HCT116 (cell line): ENCODE data around the gene RASGRF1. TPM values are rescaled to one million over a fixed set of nuclear protein-coding genes. Genes with fewer than 3 reads are reported as not detected.

ENCODE experiments used
- ATAC-seq: fragments of 200-7000 bp; cut with Tn5 transposase; 2 replicates; pipeline ENCODE4 v1.9.1; 2020; ENCODE audit warnings: mild to moderate bottlenecking, moderate library complexity
- BruUV-seq: library from RNA; stranded (reverse); fragments of 400-500 nt; replicated peaks from 2 replicates; lab custom pipeline; 2021; lab: Mats Ljungman, UMichigan
- CTCF ChIA-PET: fragments of 300-600 bp; sonication (Branson Sonifier 250); formaldehyde crosslinking; loops from one replicate; lab custom pipeline; 2021; ENCODE audit warnings: antibody characterized with exemption; lab: Charles Lee
- POLR2A ChIA-PET: fragments of 300-600, 350-600 bp; sonication (Branson Sonifier 250); formaldehyde crosslinking; loops from one replicate; lab custom pipeline; 2021; ENCODE audit warnings: antibody characterized with exemption; lab: Charles Lee
- RAD21 ChIA-PET, 2 experiments: fragments of 300-600 bp; sonication (Branson Sonifier 250); formaldehyde crosslinking; loops; one replicate each; lab custom pipeline; 2023; ENCODE audit warnings: low total read pairs in 2 of 2; ENCODE audit not compliant: uncharacterized antibody in 2 of 2, unreplicated experiment in 2 of 2, low non-redundant PET in 1 of 2; lab: Charles Lee
- DNase-seq: peaks from one replicate; pipeline ENCODE4 v3.0.0-alpha.2; 2010; ENCODE audit warnings: low read depth, low spot score
- H2AFZ ChIP-seq: fragments of 200-600 bp; shearing (Covaris generic), sonication (generic); 2 replicates; pipeline ENCODE4 v1.6.1; 2017; ENCODE audit warnings: low read depth, mixed run types, mixed read lengths, antibody characterized with exemption, low read length; ENCODE audit not compliant: poor library complexity, severe bottlenecking
- H3K27ac ChIP-seq: 2 replicates; pipeline ENCODE4 v1.5.1; 2012; ENCODE audit warnings: low read depth, low read length
- H3K27me3 ChIP-seq: fragments of 200-600 bp; sonication (generic); 2 replicates; pipeline ENCODE4 v1.6.1; 2016; ENCODE audit warnings: mixed run types, low read length, mixed read lengths; ENCODE audit not compliant: insufficient read depth
- H3K36me3 ChIP-seq, 2 experiments: fragments of 200-500 bp in 1 of 2; fragments of 200-600 bp in 1 of 2; sonication (Bioruptor generic) in 1 of 2; sonication (generic) in 1 of 2; 2 replicates each; pipeline versions ENCODE4 v1.5.1 to v1.6.1; 2014 to 2016; ENCODE audit warnings: low read length in 2 of 2, inconsistent platforms in 1 of 2, mixed read lengths in 1 of 2, mixed run types in 1 of 2; ENCODE audit not compliant: insufficient read depth in 2 of 2, control insufficient read depth in 1 of 2
- H3K4me1 ChIP-seq, 2 experiments: fragments of 200-600 bp in 1 of 2; sonication (generic) in 1 of 2; 2 replicates each; pipeline versions ENCODE4 v1.5.1 to v1.6.1; 2012 to 2017; ENCODE audit warnings: low read length in 2 of 2, inconsistent platforms in 1 of 2, mild to moderate bottlenecking in 1 of 2, mixed read lengths in 1 of 2, mixed run types in 1 of 2, moderate library complexity in 1 of 2; ENCODE audit not compliant: insufficient read depth in 2 of 2, control insufficient read depth in 1 of 2
- H3K4me2 ChIP-seq: fragments of 200-600 bp; sonication (generic); 2 replicates; pipeline ENCODE4 v1.6.1; 2017; ENCODE audit warnings: mixed run types, low read length, mixed read lengths
- H3K4me3 ChIP-seq, 2 experiments: fragments of 200-600 bp in 1 of 2; sonication (generic) in 1 of 2; replicated peaks in 1 of 2; 2 replicates each; pipeline ENCODE4 v1.5.1; 2011 to 2016; ENCODE audit warnings: low read length in 2 of 2, control low read depth in 1 of 2, low read depth in 1 of 2, mild to moderate bottlenecking in 1 of 2, mixed read lengths in 1 of 2, mixed run types in 1 of 2
- H3K79me2 ChIP-seq: fragments of 200-600 bp; sonication (generic); 2 replicates; pipeline ENCODE4 v1.6.1; 2017; ENCODE audit warnings: mild to moderate bottlenecking, mixed run types, low read length, moderate library complexity, mixed read lengths; ENCODE audit not compliant: insufficient read depth
- H3K9ac ChIP-seq: fragments of 200-600 bp; sonication (generic); 2 replicates; pipeline ENCODE4 v1.6.1; 2016; ENCODE audit warnings: low read length, mixed read lengths
- H3K9me2 ChIP-seq: fragments of 200-600 bp; sonication (generic), shearing (Covaris generic); 2 replicates; pipeline ENCODE4 v1.6.1; 2017; ENCODE audit warnings: mixed run types, mild to moderate bottlenecking, moderate library complexity; ENCODE audit not compliant: insufficient read depth
- H3K9me3 ChIP-seq, 2 experiments: fragments of 200-500 bp in 1 of 2; fragments of 200-600 bp in 1 of 2; sonication (Bioruptor generic) in 1 of 2; sonication (generic) in 1 of 2; 2 replicates each; pipeline ENCODE4 v1.6.1; 2014 to 2017; ENCODE audit warnings: low read length in 2 of 2, mixed read lengths in 2 of 2, inconsistent platforms in 1 of 2, low read depth in 1 of 2, mild to moderate bottlenecking in 1 of 2, mixed run types in 1 of 2, moderate library complexity in 1 of 2; ENCODE audit not compliant: control insufficient read depth in 1 of 2, insufficient read depth in 1 of 2
- H4K20me1 ChIP-seq: fragments of 200-600 bp; sonication (generic), shearing (Covaris generic); 2 replicates; pipeline ENCODE4 v1.6.1; 2017; ENCODE audit warnings: mixed run types, mild to moderate bottlenecking, moderate library complexity; ENCODE audit not compliant: insufficient read depth
- CBX3 ChIP-seq: IDR thresholded peaks from 2 replicates; pipeline ENCODE4 v1.6.1; 2012; ENCODE audit warnings: low read depth
- CEBPB ChIP-seq: IDR thresholded peaks from 2 replicates; pipeline ENCODE4 v1.6.1; 2012; ENCODE audit warnings: low read depth
- JUND ChIP-seq: IDR thresholded peaks from 2 replicates; pipeline ENCODE4 v1.6.1; 2012
- POLR2AphosphoS5 ChIP-seq: IDR thresholded peaks from 2 replicates; pipeline ENCODE4 v1.6.1; 2011; ENCODE audit warnings: mild to moderate bottlenecking, low read depth, low read length, moderate library complexity
- RAD21 ChIP-seq: IDR thresholded peaks from 2 replicates; pipeline ENCODE4 v1.6.1; 2012; ENCODE audit warnings: low read depth, mild to moderate bottlenecking
- SP1 ChIP-seq: IDR thresholded peaks from 2 replicates; pipeline ENCODE4 v1.6.1; 2012; ENCODE audit warnings: low read depth
- SRF ChIP-seq: IDR thresholded peaks from 2 replicates; pipeline ENCODE4 v1.6.1; 2012; ENCODE audit warnings: low read depth
- ZFX ChIP-seq: fragments of 450-650 bp; IDR thresholded peaks from 2 replicates; pipeline ENCODE4 v1.6.1; 2017
- intact Hi-C: fragments of 100-400 bp; cut with micrococcal nuclease; formaldehyde crosslinking; loops from 2 replicates; pipeline ENCODE4 v1.10.0; 2022
- total RNA-seq: library from RNA; stranded (reverse); gene quantifications from one replicate; pipeline ENCODE4 v1.2.1, GENCODE V29; 2021; ENCODE audit not compliant: unreplicated experiment
- TF ChIP-seq, protein P1 (sequence below), 3 experiments: fragments of 200-600 bp in 1 of 3; sonication (generic) in 1 of 3; IDR thresholded peaks in 2 of 3; conservative IDR thresholded peaks in 1 of 3; 2 replicates each; pipeline ENCODE4 v1.5.1; 2012 to 2017; ENCODE audit warnings: low read depth in 2 of 3, low read length in 2 of 3, antibody characterized with exemption in 1 of 3, borderline replicate concordance in 1 of 3, control low read depth in 1 of 3, mild to moderate bottlenecking in 1 of 3, mixed read lengths in 1 of 3, mixed run types in 1 of 3, moderate library complexity in 1 of 3; ENCODE audit not compliant: insufficient read depth in 1 of 3
- TF ChIP-seq, protein P2 (sequence below): IDR thresholded peaks from 2 replicates; pipeline ENCODE4 v1.6.1; 2012; ENCODE audit warnings: low read depth
- TF ChIP-seq, protein P3 (sequence below): IDR thresholded peaks from 2 replicates; pipeline ENCODE4 v1.6.1; 2012

RASGRF1 gene
- total RNA-seq, 1 experiment from 2014 or later = 2.4 TPM

DNA sequence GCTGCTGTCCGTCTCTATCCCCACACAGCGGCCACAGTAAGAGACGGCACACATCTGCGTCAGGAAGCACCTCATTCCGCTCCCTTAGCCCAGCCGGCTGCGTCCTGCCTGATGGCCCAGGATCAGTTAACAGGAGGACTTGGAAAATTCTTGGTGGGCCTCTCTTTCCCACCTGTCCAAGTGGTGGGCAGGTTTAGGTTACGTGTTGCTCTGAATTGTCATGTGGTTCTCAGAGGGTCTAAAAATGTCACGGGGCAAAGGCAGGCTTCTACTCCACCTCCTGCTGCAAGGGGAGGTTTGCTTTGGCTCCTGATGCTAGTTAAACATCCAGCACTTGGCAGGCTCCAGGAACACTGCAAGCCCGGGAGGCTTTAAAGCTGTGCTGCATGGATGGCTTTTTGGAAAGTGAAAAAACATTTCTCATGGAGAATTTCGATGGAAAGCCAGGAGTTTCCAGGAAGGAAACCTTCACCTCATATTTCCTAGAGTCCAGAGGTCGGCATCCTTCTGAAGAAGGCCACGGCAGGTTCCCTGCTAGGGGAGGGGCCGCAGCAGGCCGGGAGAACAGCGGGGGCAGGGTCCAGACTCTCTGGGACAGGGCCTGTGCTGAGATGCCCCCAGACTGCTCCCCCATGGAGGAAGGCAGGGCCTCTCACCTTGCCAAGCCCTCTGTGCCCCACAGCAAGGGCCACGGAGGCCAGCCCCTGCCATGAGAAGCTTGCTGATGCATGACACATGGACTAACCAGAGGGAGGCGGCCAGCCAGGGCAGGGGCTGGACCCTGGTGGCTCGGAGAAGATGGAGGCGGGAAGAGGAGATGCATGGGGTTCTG lies 156.5 kb downstream of the RASGRF1 start (continued):
- TF ChIP-seq, protein P1, sequence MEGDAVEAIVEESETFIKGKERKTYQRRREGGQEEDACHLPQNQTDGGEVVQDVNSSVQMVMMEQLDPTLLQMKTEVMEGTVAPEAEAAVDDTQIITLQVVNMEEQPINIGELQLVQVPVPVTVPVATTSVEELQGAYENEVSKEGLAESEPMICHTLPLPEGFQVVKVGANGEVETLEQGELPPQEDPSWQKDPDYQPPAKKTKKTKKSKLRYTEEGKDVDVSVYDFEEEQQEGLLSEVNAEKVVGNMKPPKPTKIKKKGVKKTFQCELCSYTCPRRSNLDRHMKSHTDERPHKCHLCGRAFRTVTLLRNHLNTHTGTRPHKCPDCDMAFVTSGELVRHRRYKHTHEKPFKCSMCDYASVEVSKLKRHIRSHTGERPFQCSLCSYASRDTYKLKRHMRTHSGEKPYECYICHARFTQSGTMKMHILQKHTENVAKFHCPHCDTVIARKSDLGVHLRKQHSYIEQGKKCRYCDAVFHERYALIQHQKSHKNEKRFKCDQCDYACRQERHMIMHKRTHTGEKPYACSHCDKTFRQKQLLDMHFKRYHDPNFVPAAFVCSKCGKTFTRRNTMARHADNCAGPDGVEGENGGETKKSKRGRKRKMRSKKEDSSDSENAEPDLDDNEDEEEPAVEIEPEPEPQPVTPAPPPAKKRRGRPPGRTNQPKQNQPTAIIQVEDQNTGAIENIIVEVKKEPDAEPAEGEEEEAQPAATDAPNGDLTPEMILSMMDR (IDR thresholded peaks at IDR 0.05 in 2 of 3, conservative IDR thresholded peaks at IDR 0.05 in 1 of 3; ENCODE audit: borderline replicate concordance in 1 of 3, insufficient read depth in 1 of 3, low read depth in 2 of 3, low read length in 2 of 3) = no peak

DNA sequence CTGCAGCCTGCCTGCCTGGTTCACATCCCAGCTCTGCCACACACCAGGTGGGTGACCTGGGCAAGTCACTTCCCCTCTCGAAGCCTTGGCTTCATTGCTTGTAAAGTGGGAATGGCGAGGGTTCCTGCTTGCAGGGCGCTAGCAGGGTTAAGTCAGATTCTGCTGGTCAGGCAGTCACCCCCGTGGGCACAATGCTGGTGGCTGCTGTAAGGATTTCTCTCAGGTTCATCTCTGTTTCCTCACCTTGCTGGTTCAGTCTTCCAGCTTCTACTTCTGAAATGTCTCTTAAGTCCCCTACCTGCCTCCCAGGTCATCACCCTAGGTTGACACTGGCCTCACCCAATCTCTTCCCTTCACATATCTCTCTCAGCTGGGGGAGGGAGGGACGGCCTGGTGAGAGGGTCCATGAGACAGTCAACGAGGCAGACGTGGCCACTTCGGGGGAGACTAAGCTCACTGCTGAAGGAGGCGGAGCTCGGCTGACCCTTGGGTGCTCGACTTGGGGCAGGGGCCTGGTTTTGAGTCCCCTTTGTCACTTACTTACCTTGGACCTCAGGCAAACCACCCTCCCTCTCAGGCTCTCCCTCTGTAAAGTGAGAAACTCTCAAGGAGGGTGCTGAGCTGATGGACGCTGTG lies 157.3 kb downstream of the RASGRF1 start:
- BruUV-seq = no TSS peak
- Histone ChIP-seq H3K9ac (no peak overlapping the region), H3K9me3 (no peaks in the 10 kb centered on the region), H3K9me2 (no peaks in the 10 kb centered on the region), H3K79me2 (no peaks in the 10 kb centered on the region), H3K36me3 (no peaks in the 10 kb centered on the region; a peak in 1 of 4 replicates), H3K4me2 (no peak overlapping the region), H4K20me1 (no peaks in the 10 kb centered on the region), H3K4me3 (no peak overlapping the region), H2AFZ (no peak overlapping the region), H3K27me3 (no peaks in the 10 kb centered on the region), H3K4me1 (peaks cover 10 to 26% of the 10 kb centered on the region in 2 experiments), H3K27ac (no peak overlapping the region)
- CTCF ChIA-PET = no interaction called here
- ATAC-seq (no peak), DNase-seq (no peak)
- TF ChIP-seq CEBPB (no peak), JUND (no peak), RAD21 (no peak), CBX3 (no peak), POLR2AphosphoS5 (no peak), SP1 (no peak), SRF (no peak), ZFX (no peak)
- TF ChIP-seq, protein P2, sequence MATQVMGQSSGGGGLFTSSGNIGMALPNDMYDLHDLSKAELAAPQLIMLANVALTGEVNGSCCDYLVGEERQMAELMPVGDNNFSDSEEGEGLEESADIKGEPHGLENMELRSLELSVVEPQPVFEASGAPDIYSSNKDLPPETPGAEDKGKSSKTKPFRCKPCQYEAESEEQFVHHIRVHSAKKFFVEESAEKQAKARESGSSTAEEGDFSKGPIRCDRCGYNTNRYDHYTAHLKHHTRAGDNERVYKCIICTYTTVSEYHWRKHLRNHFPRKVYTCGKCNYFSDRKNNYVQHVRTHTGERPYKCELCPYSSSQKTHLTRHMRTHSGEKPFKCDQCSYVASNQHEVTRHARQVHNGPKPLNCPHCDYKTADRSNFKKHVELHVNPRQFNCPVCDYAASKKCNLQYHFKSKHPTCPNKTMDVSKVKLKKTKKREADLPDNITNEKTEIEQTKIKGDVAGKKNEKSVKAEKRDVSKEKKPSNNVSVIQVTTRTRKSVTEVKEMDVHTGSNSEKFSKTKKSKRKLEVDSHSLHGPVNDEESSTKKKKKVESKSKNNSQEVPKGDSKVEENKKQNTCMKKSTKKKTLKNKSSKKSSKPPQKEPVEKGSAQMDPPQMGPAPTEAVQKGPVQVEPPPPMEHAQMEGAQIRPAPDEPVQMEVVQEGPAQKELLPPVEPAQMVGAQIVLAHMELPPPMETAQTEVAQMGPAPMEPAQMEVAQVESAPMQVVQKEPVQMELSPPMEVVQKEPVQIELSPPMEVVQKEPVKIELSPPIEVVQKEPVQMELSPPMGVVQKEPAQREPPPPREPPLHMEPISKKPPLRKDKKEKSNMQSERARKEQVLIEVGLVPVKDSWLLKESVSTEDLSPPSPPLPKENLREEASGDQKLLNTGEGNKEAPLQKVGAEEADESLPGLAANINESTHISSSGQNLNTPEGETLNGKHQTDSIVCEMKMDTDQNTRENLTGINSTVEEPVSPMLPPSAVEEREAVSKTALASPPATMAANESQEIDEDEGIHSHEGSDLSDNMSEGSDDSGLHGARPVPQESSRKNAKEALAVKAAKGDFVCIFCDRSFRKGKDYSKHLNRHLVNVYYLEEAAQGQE = no peak
- TF ChIP-seq, protein P3, sequence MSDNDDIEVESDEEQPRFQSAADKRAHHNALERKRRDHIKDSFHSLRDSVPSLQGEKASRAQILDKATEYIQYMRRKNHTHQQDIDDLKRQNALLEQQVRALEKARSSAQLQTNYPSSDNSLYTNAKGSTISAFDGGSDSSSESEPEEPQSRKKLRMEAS = no peak
- POLR2A ChIA-PET = no interaction called here
- RAD21 ChIA-PET = no interaction called here
- intact Hi-C loops = no loop called here
